HG03558 (cell line): ENCODE data around the gene UBE2D3.
"Not testable (repeated sequence)": the region's sequence is repeated elsewhere in the genome, so short reads cannot be mapped to it uniquely, and the experiment has no call there.

Source experiments
- ATAC-seq: cut with Tn5 transposase; IDR thresholded peaks from one replicate; pipeline ENCODE4 v1.9.1; 2021; ENCODE audit warnings: moderate number of reproducible peaks; ENCODE audit not compliant: unreplicated experiment; ENCODE audit errors: extremely low read depth

UBE2D3 gene

GRCh38 chr4:102832667-102833066 is 5.3 kb upstream of the UBE2D3 start:
- ATAC-seq = no peak

DNA sequence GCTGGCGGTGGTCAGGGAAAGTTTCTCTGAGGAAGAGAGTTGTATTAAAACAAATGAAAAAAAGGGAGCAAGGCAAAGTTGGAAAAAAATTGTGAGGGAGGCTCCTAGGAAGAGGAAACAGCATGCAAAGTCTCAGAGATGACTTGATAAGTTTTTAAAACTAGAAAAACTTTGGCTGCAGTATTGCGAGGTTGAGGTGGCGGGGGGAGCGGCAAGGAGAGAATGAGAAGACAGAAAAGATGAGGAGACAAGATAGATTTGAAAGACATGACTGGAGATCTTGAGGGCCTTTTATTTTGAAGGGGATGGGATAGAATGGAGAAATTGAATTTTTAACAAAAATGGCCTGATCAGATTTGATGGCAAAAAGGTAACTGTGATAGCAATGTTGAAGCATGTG is 4.8 kb upstream of the UBE2D3 start:
- ATAC-seq = no peak

- no peak for ATAC-seq
These were observed 2.5 kb upstream of the UBE2D3 start for GRCh38 chr4:102829803-102830202.

- ATAC-seq = no peak
These were observed 1.1 kb upstream of the UBE2D3 start for GRCh38 chr4:102828497-102828808.

GRCh38 chr4:102827674-102828496 is 534 bp upstream of the UBE2D3 start:
- peak; percentile 79 for ATAC-seq

- no peak for ATAC-seq
These were observed 1.1 kb downstream of the UBE2D3 start for GRCh38 chr4:102826105-102826889.

- no peak for ATAC-seq
These were observed 1.9 kb downstream of the UBE2D3 start for GRCh38 chr4:102825261-102826091.

DNA sequence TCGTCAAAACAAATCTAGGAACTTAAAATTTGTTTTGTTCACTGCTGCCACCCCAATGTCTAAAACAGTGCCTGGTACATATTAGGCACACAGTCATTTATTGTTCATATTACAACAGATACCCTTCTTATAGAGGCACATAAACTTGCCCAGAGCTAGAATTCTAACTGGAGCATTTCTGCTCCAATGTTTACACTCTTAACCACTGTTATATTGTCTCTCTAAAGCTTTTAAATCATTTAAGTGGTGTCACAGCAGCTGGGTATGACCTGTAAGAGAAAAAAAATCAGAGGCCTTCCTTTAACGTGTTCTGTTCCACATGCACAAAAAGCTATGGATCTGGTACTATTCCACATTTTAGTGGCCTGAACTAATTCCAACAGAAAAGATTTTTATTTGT is 3.0 kb downstream of the UBE2D3 start:
- ATAC-seq = no peak

- ATAC-seq = no peak
These were observed 3.5 kb downstream of the UBE2D3 start for GRCh38 chr4:102823897-102824296.

DNA sequence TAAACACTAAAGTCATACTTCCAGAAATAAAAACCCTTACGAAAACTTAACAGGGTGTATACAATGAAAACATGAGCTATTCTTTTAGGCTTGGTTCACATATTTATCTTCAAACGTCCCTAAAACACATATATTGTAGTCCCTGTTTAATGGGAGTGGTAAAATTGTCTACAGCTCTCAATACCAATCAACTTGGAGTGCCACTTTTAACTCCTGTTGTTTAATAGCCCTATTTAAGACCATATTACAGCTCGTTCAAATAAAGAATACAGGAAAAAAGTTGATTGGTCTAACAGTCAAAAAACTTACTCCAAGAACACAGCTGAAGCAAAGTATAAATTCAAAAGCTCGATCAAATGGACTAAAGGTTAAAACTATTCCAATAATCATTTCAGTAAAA is 3.9 kb downstream of the UBE2D3 start:
- no peak for ATAC-seq

DNA sequence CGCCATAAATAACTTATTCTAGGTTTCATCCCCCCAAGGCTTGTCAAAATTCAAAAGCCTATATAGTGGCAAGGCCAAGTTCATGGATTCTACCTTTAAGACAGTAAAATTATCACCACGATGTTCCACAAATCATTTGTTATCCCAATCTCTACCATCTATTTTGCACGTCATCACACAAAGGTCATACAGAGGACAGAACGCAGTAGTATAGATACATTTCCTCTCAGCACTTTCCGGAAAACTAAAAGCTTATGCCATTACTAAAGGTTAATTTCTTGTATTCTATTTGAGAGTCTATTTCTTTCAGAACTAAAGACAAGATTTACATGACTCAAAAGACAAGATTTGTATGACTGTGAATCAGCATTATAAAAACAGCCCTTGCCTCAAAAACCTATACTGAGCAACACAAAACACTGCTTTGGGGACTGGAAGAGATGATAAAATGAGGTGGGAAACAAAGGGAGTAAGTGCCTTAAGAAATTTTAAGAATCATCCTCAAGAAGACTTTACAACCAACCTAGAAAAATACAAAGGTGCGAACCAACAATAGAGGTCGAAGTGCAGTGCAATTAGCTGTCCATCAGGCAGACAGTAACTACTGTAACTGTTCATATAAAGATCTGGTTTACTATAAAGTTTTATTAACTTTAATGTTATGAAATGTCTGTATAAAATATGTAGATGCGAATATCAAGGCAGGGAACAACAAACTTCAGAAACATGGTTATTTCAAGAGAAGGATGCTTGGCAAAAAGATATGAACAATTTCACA is 7.6 kb downstream of the UBE2D3 start:
- ATAC-seq = no peak

GRCh38 chr4:102819100-102819499 is 8.3 kb downstream of the UBE2D3 start:
- ATAC-seq = not testable (repeated sequence)

- no peak for ATAC-seq
These were observed 9.6 kb downstream of the UBE2D3 start for GRCh38 chr4:102817613-102818268.

DNA sequence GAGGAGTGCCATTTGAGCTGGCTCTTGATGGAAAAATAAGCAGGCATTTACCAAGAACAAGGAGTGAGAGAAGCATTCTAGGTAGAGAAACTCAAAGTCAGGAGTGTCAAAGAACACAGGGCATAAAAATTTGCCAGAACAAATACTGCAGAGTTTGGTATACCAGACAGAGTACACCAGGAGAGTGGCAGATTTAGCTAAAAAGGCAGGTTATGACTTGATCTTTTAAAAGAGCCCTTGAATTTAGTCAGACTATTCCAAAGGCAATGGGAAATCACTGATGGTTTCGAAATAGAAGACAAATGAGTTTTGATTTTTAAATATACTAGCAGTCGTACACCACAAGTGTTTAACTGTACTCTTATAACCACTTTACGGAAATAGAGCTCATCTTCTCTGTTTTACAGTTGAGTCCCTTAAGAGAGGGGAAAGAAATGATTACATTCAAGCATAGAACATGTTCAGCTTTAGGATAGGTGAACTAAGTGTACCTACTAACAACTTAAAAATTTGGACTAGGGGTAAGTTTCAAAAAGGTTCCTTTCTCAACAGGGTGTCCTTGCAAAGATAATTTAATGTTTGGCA is 10.2 kb downstream of the UBE2D3 start:
- no peak for ATAC-seq

GRCh38 chr4:102815981-102816380 is 11.4 kb downstream of the UBE2D3 start:
- no peak for ATAC-seq

GRCh38 chr4:102809691-102810090 is 17.7 kb downstream of the UBE2D3 start:
- no peak for ATAC-seq

DNA sequence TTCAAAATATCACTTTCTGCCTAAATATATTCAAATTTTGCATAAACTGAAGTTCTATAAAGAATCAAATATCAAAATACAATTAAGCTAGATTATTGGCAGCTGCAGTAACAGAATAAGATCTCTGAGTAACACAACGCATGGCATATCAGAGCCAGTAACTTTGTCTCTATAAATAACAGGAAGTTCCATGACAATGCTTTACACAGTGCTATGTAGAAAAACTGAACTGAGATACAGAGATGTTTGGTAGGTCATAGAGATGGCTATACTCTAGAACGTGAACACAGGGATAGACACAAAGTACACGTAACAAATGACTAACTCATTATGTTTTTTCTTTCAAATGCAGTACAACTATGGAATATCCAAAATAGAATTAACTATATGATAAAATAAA is 18.2 kb downstream of the UBE2D3 start:
- no peak for ATAC-seq

GRCh38 chr4:102808009-102808408 is 19.3 kb downstream of the UBE2D3 start:
- no peak for ATAC-seq

- ATAC-seq = no peak
These were observed 20.0 kb downstream of the UBE2D3 start for GRCh38 chr4:102807345-102807744.
